GM23338 (cell line): ENCODE measurements around the gene ENTPD5. TPM values are rescaled to one million over a fixed set of nuclear protein-coding genes. Genes with fewer than 3 reads are reported as not detected.
"Not testable (repeated sequence)": the region's sequence is repeated elsewhere in the genome, so short reads cannot be mapped to it uniquely, and the experiment has no call there.

Source experiments
- ATAC-seq: fragments of 200-7000 bp; cut with Tn5 transposase; 3 replicates; pipeline ENCODE4 v1.9.1; 2020
- DNase-seq: peaks from one replicate; pipeline ENCODE4 v3.0.0-alpha.2; 2015; ENCODE audit warnings: low spot score
- H2AFZ ChIP-seq: fragments of 200-600 bp; sonication (generic); 2 replicates; pipeline ENCODE4 v1.8.0; 2016; ENCODE audit warnings: antibody characterized with exemption, mild to moderate bottlenecking, moderate library complexity
- H3F3A ChIP-seq: fragments of 200-600 bp; sonication (generic); replicated peaks from 2 replicates; pipeline ENCODE4 v1.8.0; 2017; ENCODE audit warnings: antibody characterized with exemption, mixed run types, low read depth
- H3K27ac ChIP-seq: fragments of 200-600 bp; sonication (generic); 2 replicates; pipeline ENCODE4 v1.6.1; 2016; ENCODE audit warnings: low read depth
- H3K27me3 ChIP-seq: fragments of 200-600 bp; sonication (generic); 2 replicates; pipeline ENCODE4 v1.8.0; 2016; ENCODE audit warnings: mild to moderate bottlenecking, mixed run types, moderate library complexity; ENCODE audit not compliant: insufficient read depth
- H3K36me3 ChIP-seq: fragments of 200-600 bp; sonication (generic); 2 replicates; pipeline ENCODE4 v1.8.0; 2016; ENCODE audit warnings: mild to moderate bottlenecking; ENCODE audit not compliant: insufficient read depth
- H3K4me1 ChIP-seq: fragments of 200-600 bp; sonication (generic); 2 replicates; pipeline ENCODE4 v1.8.0; 2016; ENCODE audit warnings: mild to moderate bottlenecking, moderate library complexity; ENCODE audit not compliant: insufficient read depth
- H3K4me2 ChIP-seq: fragments of 200-600 bp; sonication (generic); 2 replicates; pipeline ENCODE4 v1.7.1; 2017; ENCODE audit warnings: mixed run types
- H3K4me3 ChIP-seq: fragments of 200-600 bp; sonication (generic); 2 replicates; pipeline ENCODE4 v1.6.1; 2016; ENCODE audit warnings: mixed run types
- H3K79me2 ChIP-seq: fragments of 200-600 bp; sonication (generic); replicated peaks from 2 replicates; pipeline ENCODE4 v1.8.0; 2017; ENCODE audit warnings: mild to moderate bottlenecking; ENCODE audit not compliant: insufficient read depth
- H3K9me2 ChIP-seq: fragments of 200-600 bp; sonication (generic); 2 replicates; pipeline ENCODE4 v1.8.0; 2017; ENCODE audit not compliant: insufficient read depth
- H4K20me1 ChIP-seq: fragments of 200-600 bp; sonication (generic); replicated peaks from 2 replicates; pipeline ENCODE4 v1.8.0; 2017; ENCODE audit warnings: mild to moderate bottlenecking; ENCODE audit not compliant: insufficient read depth
- H3K27ac Mint-ChIP-seq: 2 replicates; pipeline ENCODE4 v1.8.0; 2020; ENCODE audit warnings: inconsistent platforms, mild to moderate bottlenecking, moderate library complexity, mixed read lengths
- H3K27me3 Mint-ChIP-seq: 3 replicates; pipeline ENCODE4 v1.8.0; 2022; ENCODE audit warnings: low read depth, mild to moderate bottlenecking, moderate library complexity, mixed read lengths, inconsistent platforms; ENCODE audit not compliant: insufficient read depth, poor library complexity
- H3K36me3 Mint-ChIP-seq: 3 replicates; pipeline ENCODE4 v1.8.0; 2021; ENCODE audit warnings: low read depth, mild to moderate bottlenecking, inconsistent platforms, moderate library complexity, mixed read lengths
- H3K4me1 Mint-ChIP-seq: 3 replicates; pipeline ENCODE4 v1.8.0; 2020; ENCODE audit warnings: mild to moderate bottlenecking, inconsistent platforms, mixed read lengths
- H3K4me3 Mint-ChIP-seq: 3 replicates; pipeline ENCODE4 v1.8.0; 2021; ENCODE audit warnings: moderate library complexity, mild to moderate bottlenecking, inconsistent platforms, mixed read lengths
- H3K9me3 Mint-ChIP-seq: 3 replicates; pipeline ENCODE4 v1.8.0; 2020; ENCODE audit warnings: moderate library complexity, mild to moderate bottlenecking, inconsistent platforms, mixed read lengths
- EZH2 ChIP-seq: fragments of 200-600 bp; sonication (generic); IDR thresholded peaks from one replicate; pipeline ENCODE4 v1.8.0; 2017; ENCODE audit warnings: antibody characterized with exemption, mild to moderate bottlenecking, low read depth; ENCODE audit not compliant: unreplicated experiment
- JUNB ChIP-seq: IDR thresholded peaks from one replicate; pipeline ENCODE4 v1.6.1; 2016; ENCODE audit warnings: antibody characterized with exemption; ENCODE audit not compliant: unreplicated experiment
- POLR2AphosphoS5 ChIP-seq: IDR thresholded peaks from 2 replicates; pipeline ENCODE4 v1.6.1; 2016; ENCODE audit warnings: antibody characterized with exemption, low read depth
- ZNF331 ChIP-seq: fragments of 250-450 bp; sonication (Bioruptor Pico); IDR thresholded peaks from 2 replicates; pipeline ENCODE4 v1.5.0; 2020; ENCODE audit warnings: low read depth, mild to moderate bottlenecking, moderate library complexity
- polyA plus RNA-seq: library from polyadenylated mRNA; unstranded; fragments of >200 nt; fragmentation: Nextera tagmentation; extraction: Ambion mirVana; gene quantifications from 2 replicates; pipeline ENCODE4 v1.2.1, GENCODE V29; 2016
- total RNA-seq: library from RNA; depleted of rRNA; stranded (reverse); fragments of >200 nt; shearing (Covaris generic); gene quantifications from 2 replicates; pipeline ENCODE4 v1.2.3, GENCODE V29; 2014
- TF ChIP-seq, protein P1 (sequence below): fragments of 250-450 bp; sonication (Bioruptor Pico); IDR thresholded peaks from 2 replicates; pipeline ENCODE4 v1.5.0; 2020; ENCODE audit warnings: mild to moderate bottlenecking, moderate library complexity

ENTPD5 gene
- total and polyA plus RNA-seq, 2 experiments from 2014 or later = 4.6 to 5.5 TPM

DNA sequence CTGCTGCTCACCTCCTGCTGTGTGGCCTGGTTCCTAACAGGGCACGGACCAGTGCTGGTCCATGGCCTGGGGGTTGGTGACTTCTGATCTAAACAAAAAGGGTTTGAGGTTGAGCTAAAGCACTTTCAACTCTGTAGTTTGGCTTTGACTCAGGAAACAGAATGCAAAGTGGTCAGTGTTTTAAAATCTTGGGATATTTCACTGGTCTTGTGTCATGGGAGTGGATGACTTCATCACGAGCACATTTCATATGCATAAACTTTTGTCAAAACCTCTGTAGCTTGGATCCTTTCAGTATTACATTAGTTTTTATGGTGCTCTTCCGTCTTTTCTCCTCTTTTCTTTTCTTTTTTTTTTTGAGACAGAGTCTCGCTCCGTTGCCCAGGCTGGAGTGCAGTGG is 94.8 kb downstream of the ENTPD5 start (continued):
- TF ChIP-seq, protein P1, sequence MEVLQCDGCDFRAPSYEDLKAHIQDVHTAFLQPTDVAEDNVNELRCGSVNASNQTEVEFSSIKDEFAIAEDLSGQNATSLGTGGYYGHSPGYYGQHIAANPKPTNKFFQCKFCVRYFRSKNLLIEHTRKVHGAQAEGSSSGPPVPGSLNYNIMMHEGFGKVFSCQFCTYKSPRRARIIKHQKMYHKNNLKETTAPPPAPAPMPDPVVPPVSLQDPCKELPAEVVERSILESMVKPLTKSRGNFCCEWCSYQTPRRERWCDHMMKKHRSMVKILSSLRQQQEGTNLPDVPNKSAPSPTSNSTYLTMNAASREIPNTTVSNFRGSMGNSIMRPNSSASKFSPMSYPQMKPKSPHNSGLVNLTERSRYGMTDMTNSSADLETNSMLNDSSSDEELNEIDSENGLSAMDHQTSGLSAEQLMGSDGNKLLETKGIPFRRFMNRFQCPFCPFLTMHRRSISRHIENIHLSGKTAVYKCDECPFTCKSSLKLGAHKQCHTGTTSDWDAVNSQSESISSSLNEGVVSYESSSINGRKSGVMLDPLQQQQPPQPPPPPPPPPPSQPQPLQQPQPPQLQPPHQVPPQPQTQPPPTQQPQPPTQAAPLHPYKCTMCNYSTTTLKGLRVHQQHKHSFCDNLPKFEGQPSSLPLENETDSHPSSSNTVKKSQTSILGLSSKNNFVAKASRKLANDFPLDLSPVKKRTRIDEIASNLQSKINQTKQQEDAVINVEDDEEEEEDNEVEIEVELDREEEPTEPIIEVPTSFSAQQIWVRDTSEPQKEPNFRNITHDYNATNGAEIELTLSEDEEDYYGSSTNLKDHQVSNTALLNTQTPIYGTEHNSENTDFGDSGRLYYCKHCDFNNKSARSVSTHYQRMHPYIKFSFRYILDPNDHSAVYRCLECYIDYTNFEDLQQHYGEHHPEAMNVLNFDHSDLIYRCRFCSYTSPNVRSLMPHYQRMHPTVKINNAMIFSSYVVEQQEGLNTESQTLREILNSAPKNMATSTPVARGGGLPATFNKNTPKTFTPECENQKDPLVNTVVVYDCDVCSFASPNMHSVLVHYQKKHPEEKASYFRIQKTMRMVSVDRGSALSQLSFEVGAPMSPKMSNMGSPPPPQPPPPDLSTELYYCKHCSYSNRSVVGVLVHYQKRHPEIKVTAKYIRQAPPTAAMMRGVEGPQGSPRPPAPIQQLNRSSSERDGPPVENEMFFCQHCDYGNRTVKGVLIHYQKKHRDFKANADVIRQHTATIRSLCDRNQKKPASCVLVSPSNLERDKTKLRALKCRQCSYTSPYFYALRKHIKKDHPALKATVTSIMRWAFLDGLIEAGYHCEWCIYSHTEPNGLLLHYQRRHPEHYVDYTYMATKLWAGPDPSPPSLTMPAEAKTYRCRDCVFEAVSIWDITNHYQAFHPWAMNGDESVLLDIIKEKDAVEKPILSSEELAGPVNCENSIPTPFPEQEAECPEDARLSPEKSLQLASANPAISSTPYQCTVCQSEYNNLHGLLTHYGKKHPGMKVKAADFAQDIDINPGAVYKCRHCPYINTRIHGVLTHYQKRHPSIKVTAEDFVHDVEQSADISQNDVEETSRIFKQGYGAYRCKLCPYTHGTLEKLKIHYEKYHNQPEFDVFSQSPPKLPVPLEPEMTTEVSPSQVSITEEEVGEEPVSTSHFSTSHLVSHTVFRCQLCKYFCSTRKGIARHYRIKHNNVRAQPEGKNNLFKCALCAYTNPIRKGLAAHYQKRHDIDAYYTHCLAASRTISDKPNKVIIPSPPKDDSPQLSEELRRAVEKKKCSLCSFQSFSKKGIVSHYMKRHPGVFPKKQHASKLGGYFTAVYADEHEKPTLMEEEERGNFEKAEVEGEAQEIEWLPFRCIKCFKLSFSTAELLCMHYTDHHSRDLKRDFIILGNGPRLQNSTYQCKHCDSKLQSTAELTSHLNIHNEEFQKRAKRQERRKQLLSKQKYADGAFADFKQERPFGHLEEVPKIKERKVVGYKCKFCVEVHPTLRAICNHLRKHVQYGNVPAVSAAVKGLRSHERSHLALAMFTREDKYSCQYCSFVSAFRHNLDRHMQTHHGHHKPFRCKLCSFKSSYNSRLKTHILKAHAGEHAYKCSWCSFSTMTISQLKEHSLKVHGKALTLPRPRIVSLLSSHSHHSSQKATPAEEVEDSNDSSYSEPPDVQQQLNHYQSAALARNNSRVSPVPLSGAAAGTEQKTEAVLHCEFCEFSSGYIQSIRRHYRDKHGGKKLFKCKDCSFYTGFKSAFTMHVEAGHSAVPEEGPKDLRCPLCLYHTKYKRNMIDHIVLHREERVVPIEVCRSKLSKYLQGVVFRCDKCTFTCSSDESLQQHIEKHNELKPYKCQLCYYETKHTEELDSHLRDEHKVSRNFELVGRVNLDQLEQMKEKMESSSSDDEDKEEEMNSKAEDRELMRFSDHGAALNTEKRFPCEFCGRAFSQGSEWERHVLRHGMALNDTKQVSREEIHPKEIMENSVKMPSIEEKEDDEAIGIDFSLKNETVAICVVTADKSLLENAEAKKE (CRISPR knock-in tag) = no peak
- no peak for TF ChIP-seq EZH2
- no peak for TF ChIP-seq ZNF331 (CRISPR knock-in tag)

DNA sequence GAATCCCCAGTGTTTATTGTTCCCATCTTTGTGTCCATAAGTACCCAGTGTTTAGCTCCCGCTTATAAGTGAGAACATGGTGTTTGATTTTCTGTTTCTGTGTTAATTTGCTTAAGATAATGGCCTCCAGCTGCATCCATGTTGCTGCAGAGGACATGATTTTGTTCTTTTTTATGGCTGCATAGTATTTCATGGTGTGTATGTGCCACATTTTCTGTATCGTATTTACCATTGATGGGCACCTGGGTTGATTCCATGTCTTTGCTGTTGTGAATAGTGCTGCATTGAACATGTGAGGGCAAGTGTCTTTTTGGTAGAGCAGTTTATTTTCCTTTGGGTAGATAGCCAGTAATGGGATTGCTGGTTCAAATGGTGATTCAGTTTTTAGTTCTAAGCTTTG is 99.6 kb downstream of the ENTPD5 start:
- H3K9me3 Mint-ChIP-seq, H3K27ac Mint-ChIP-seq, H3K4me3 ChIP-seq, H3K79me2 ChIP-seq, H2AFZ ChIP-seq, DNase-seq, H3K4me3 Mint-ChIP-seq, H3K4me1 Mint-ChIP-seq, H3K4me2 ChIP-seq, H3K4me1 ChIP-seq, H3K27ac ChIP-seq, H3K27me3 Mint-ChIP-seq, H3K9me2 ChIP-seq, ATAC-seq, H4K20me1 ChIP-seq, H3K27me3 ChIP-seq, H3F3A ChIP-seq: not testable (repeated sequence)
- peaks cover 25% of the 10 kb centered on the region for H3K36me3 Mint-ChIP-seq
- peaks cover 27% of the 10 kb centered on the region for H3K36me3 ChIP-seq

DNA sequence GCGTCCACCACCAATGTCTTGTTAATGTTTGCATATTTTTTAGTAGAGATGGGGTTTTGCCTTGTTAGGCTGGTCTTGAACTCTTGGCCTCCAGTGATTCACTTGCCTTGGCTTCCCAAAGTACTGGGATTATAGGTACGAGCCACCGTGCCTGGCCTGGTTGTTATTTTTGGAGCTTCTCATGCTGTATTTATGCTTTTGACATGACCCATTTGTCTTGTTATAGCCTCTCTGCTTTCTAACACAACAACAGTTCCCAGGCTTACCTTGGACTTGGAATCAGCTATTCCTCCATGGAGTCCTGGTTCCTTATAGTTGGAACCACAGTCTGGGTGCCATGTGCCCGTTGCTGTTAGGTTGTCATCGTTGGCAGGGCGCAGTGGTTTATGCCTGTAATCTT is 102.8 kb downstream of the ENTPD5 start:
- no peak for ATAC-seq
- no peaks in the 10 kb centered on the region for H3K27me3 ChIP-seq
- no peak overlapping the region for H2AFZ ChIP-seq
- no peak overlapping the region for H3K4me3 ChIP-seq
- H3K9me2 ChIP-seq = no peaks in the 10 kb centered on the region
- H3K27ac ChIP-seq = no peak overlapping the region
- H4K20me1 ChIP-seq = no peaks in the 10 kb centered on the region; the same call in none of the 2 replicates
- H3K4me2 ChIP-seq = no peak overlapping the region
- Mint-ChIP-seq H3K27ac (no peak overlapping the region), H3K27me3 (peaks cover 1% of the 10 kb centered on the region), H3K36me3 (peaks cover 29% of the 10 kb centered on the region), H3K4me1 (no peaks in the 10 kb centered on the region), H3K4me3 (no peak overlapping the region), H3K9me3 (peaks cover 4% of the 10 kb centered on the region; the same call in 1 of the 3 replicates)
- peaks cover 14% of the 10 kb centered on the region for H3K36me3 ChIP-seq
- no peaks in the 10 kb centered on the region for H3F3A ChIP-seq
- peaks cover 3% of the 10 kb centered on the region; the same call in 1 of the 2 replicates for H3K79me2 ChIP-seq
- H3K4me1 ChIP-seq = no peaks in the 10 kb centered on the region
- DNase-seq = no peak
- TF ChIP-seq JUNB = no peak
- no peak for TF ChIP-seq POLR2AphosphoS5
